Osteoblast (primary cell): ENCODE results near the gene DLGAP1. TPM values are rescaled to one million over a fixed set of nuclear protein-coding genes. Genes with fewer than 3 reads are reported as not detected.

Source experiments
- DNase-seq: peaks from one replicate; pipeline ENCODE4 v3.0.0; 2011; ENCODE audit warnings: low spot score, mixed read lengths; ENCODE audit not compliant: insufficient read length; ENCODE audit errors: missing footprints
- H2AFZ ChIP-seq: 2 replicates; pipeline ENCODE4 v1.6.0; 2011; ENCODE audit warnings: mild to moderate bottlenecking, low read length
- H3K27ac ChIP-seq: 2 replicates; pipeline ENCODE4 v1.5.1; 2011; ENCODE audit warnings: mild to moderate bottlenecking, low read depth, low read length, moderate library complexity
- H3K27me3 ChIP-seq: 2 replicates; pipeline ENCODE4 v1.6.0; 2012; ENCODE audit warnings: mild to moderate bottlenecking, control low read depth, inconsistent platforms, low read length, moderate library complexity; ENCODE audit not compliant: insufficient read depth
- H3K36me3 ChIP-seq: 2 replicates; pipeline ENCODE4 v1.5.1; 2011; ENCODE audit warnings: mild to moderate bottlenecking, low read length, control low read depth, moderate library complexity; ENCODE audit not compliant: insufficient read depth
- H3K4me1 ChIP-seq: 2 replicates; pipeline ENCODE4 v1.5.1; 2011; ENCODE audit warnings: mild to moderate bottlenecking, low read length, control low read depth, moderate library complexity; ENCODE audit not compliant: insufficient read depth
- H3K4me2 ChIP-seq: 2 replicates; pipeline ENCODE4 v1.6.0; 2011; ENCODE audit warnings: mild to moderate bottlenecking, low read length; ENCODE audit not compliant: insufficient read depth
- H3K4me3 ChIP-seq: fragments of 200-600 bp; sonication (generic); 3 replicates; pipeline ENCODE4 v1.5.1; 2012; ENCODE audit warnings: mild to moderate bottlenecking, low read length, inconsistent platforms; ENCODE audit not compliant: insufficient read depth
- H3K79me2 ChIP-seq: 2 replicates; pipeline ENCODE4 v1.6.0; 2012; ENCODE audit warnings: mild to moderate bottlenecking, low read length, control low read depth, inconsistent platforms; ENCODE audit not compliant: insufficient read depth
- H3K9me3 ChIP-seq: 2 replicates; pipeline ENCODE4 v1.5.1; 2011; ENCODE audit warnings: low read depth, low read length, control low read depth
- H4K20me1 ChIP-seq: 2 replicates; pipeline ENCODE4 v1.6.0; 2012; ENCODE audit warnings: mild to moderate bottlenecking, low read length, control low read depth; ENCODE audit not compliant: insufficient read depth
- total RNA-seq: library from RNA; depleted of rRNA; stranded (reverse); fragments of >200 nt; gene quantifications from 2 replicates; pipeline ENCODE4 v1.2.3, GENCODE V29; 2012
- TF ChIP-seq, protein P1 (sequence below): IDR thresholded peaks from 2 replicates; pipeline ENCODE4 v1.5.1; 2011; ENCODE audit warnings: mild to moderate bottlenecking, low read depth, low read length, moderate library complexity; ENCODE audit errors: extremely low read depth

The DLGAP1 gene
- total RNA-seq, 1 donor: not detected

DNA sequence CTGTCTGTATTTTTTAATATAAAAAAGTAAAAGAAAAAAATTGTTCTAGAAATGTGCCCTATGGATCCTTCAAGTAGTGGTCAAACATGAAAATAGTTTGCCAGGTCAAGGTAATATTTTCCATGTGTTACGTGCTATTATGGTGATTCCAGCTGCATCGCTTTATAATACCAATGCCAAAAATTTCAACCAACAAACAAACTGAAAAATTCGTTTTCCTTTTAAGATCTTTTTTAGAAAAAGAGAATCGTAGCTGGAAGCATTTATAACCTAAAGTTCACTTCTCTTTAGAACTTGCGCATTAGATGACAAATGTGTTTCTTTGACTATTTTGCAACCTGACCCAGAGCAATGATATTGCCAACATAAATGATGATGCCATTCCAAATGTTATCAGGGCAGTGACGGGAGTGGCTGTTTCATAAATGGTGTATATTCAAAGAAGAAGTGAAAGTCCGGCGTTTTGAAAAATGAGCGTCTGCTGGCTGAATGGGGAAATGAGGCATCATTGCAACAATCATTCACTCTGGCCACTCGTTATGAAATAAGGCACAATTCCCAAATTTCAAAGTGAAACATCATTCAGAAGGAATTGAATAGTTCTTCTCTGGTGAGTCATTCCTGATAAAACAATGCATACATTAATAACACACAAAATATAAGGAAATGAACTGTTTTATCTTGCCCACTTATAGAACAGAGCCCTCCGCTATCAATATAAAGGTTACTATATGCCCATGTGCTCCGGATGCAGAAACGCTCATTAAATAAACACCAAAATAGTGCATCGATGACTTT is 707.7 kb downstream of the DLGAP1 start:
- Histone ChIP-seq H3K27me3 (no peaks in the 10 kb centered on the region), H3K4me1 (no peaks in the 10 kb centered on the region), H4K20me1 (no peaks in the 10 kb centered on the region), H3K4me2 (no peak overlapping the region), H3K27ac (no peak overlapping the region), H3K36me3 (no peaks in the 10 kb centered on the region), H3K9me3 (no peaks in the 10 kb centered on the region), H3K79me2 (no peaks in the 10 kb centered on the region), H3K4me3 (no peak overlapping the region), H2AFZ (no peak overlapping the region)
- no peak for DNase-seq
- TF ChIP-seq, protein P1, sequence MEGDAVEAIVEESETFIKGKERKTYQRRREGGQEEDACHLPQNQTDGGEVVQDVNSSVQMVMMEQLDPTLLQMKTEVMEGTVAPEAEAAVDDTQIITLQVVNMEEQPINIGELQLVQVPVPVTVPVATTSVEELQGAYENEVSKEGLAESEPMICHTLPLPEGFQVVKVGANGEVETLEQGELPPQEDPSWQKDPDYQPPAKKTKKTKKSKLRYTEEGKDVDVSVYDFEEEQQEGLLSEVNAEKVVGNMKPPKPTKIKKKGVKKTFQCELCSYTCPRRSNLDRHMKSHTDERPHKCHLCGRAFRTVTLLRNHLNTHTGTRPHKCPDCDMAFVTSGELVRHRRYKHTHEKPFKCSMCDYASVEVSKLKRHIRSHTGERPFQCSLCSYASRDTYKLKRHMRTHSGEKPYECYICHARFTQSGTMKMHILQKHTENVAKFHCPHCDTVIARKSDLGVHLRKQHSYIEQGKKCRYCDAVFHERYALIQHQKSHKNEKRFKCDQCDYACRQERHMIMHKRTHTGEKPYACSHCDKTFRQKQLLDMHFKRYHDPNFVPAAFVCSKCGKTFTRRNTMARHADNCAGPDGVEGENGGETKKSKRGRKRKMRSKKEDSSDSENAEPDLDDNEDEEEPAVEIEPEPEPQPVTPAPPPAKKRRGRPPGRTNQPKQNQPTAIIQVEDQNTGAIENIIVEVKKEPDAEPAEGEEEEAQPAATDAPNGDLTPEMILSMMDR: no peak

DNA sequence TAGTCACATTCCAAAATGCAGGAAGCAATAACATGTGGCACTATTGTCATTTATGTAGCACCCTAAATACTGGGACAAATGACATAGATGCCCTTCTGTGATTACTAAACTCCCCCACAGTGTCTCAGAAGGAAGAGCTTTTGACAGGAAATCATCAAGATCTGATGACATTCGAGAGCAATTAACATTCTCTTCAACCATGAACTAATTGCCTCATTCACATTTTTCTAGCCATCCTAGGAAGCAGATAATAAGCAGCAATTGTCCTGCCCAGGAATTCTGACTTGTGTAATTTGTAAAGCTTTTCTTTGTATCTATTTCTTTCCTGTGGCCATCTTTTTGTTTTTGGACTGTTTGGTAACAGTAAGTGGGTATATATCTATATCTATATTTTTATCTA is 712.6 kb downstream of the DLGAP1 start:
- Histone ChIP-seq H3K4me2 (no peak overlapping the region), H2AFZ (no peak overlapping the region), H3K4me1 (no peaks in the 10 kb centered on the region), H3K4me3 (no peak overlapping the region), H3K36me3 (no peaks in the 10 kb centered on the region), H4K20me1 (no peaks in the 10 kb centered on the region), H3K27ac (no peak overlapping the region), H3K27me3 (no peaks in the 10 kb centered on the region), H3K79me2 (no peaks in the 10 kb centered on the region), H3K9me3 (no peaks in the 10 kb centered on the region)
- DNase-seq: no peak
- TF ChIP-seq, protein P1: no peak

DNA sequence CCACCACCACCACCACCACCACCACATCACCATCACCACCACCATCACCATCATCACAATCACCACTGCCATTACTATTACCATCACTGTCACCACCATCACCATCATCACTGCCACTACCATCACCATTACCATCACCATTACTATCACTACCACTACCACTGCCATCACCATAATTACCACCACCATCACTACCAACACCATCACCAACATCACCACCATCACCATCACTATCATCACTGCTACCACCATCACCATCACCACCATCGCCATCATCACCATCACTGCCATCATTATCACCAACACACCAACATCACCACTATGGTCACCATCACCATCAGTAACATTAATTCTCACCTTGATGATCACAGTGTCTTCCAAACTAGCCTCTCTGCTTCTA is 713.8 kb downstream of the DLGAP1 start:
- H3K4me1 ChIP-seq: no peaks in the 10 kb centered on the region
- no peak overlapping the region for H3K4me3 ChIP-seq
- TF ChIP-seq, protein P1: no peak
- H3K4me2 ChIP-seq: no peak overlapping the region
- no peaks in the 10 kb centered on the region for H3K79me2 ChIP-seq
- no peak overlapping the region for H2AFZ ChIP-seq
- H3K27me3 ChIP-seq: no peaks in the 10 kb centered on the region
- H3K9me3 ChIP-seq: no peaks in the 10 kb centered on the region
- DNase-seq: no peak
- no peaks in the 10 kb centered on the region for H4K20me1 ChIP-seq
- H3K36me3 ChIP-seq: no peaks in the 10 kb centered on the region
- H3K27ac ChIP-seq: no peak overlapping the region

DNA sequence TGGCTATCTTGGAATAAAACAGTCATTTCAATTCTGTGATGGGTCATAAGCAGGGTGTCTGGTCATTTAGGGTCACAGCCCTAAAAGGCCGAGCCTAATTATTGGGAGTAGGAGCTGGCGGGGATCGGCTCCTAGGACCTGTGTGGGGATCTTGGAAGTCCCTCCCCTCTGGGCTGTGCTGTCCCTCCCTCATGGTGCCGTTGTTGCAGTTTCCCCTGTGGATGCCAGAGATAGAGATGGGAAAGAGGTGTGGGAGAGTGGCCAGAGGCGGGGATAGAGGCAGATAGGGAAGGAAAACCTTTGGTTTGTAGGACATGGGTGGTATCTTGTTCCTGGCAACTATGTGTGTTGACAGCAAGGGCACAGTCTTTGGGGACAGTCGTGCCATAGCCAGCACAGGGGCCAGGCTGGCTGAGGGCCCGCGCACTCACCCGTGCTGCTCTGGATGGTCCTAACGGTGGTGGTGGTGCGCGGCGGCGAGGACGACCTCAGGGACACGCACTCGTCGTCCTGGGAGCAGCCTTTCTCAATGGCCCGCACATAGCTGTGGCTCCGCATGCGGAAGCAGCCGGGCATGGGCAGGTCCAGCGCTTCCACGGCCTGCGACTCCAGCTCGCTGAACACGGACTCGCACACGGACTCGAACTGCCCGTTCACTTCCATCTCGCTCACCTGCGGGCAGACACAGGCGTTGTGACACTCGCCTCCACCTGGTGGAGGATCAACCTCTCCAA is 726.2 kb downstream of the DLGAP1 start:
- Histone ChIP-seq H3K36me3 (no peaks in the 10 kb centered on the region), H3K9me3 (no peaks in the 10 kb centered on the region), H3K79me2 (no peaks in the 10 kb centered on the region), H4K20me1 (no peaks in the 10 kb centered on the region), H3K4me3 (no peak overlapping the region), H3K27me3 (no peaks in the 10 kb centered on the region), H3K4me2 (no peak overlapping the region), H3K27ac (no peak overlapping the region), H2AFZ (no peak overlapping the region), H3K4me1 (no peaks in the 10 kb centered on the region)
- DNase-seq: no peak
- TF ChIP-seq, protein P1: no peak
